HEK293 (cell line): ENCODE data around the gene CKB.
A peak's percentile ranks its signal among the peaks of the same experiment; 100 is the strongest.

Experiments used
- GLIS2 ChIP-seq: fragments of 450-650 bp; formaldehyde crosslinking; IDR thresholded peaks from 2 replicates; pipeline ENCODE4 v1.5.1; 2016; ENCODE audit warnings: missing biosample characterization, missing genetic modification characterization
- SCRT2 ChIP-seq: fragments of 450-650 bp; formaldehyde crosslinking; IDR thresholded peaks from 2 replicates; pipeline ENCODE4 v1.5.1; 2016; ENCODE audit warnings: missing biosample characterization, missing genetic modification characterization
- ZEB2 ChIP-seq: fragments of 450-650 bp; formaldehyde crosslinking; IDR thresholded peaks from 2 replicates; pipeline ENCODE4 v1.5.1; 2016; ENCODE audit warnings: missing biosample characterization, missing genetic modification characterization
- ZNF366 ChIP-seq: fragments of 450-650 bp; formaldehyde crosslinking; conservative IDR thresholded peaks from 2 replicates; pipeline ENCODE4 v1.5.1; 2016; ENCODE audit warnings: missing biosample characterization, missing genetic modification characterization
- ZNF394 ChIP-seq: fragments of 450-650 bp; formaldehyde crosslinking; IDR thresholded peaks from 2 replicates; pipeline ENCODE4 v1.5.1; 2016; ENCODE audit warnings: missing biosample characterization, missing genetic modification characterization, mild to moderate bottlenecking, moderate library complexity, borderline replicate concordance
- ZNF501 ChIP-seq: fragments of 450-650 bp; formaldehyde crosslinking; IDR thresholded peaks from 2 replicates; pipeline ENCODE4 v1.5.1; 2016; ENCODE audit warnings: missing biosample characterization, missing genetic modification characterization
- ZNF521 ChIP-seq: fragments of 450-650 bp; formaldehyde crosslinking; IDR thresholded peaks from 2 replicates; pipeline ENCODE4 v1.5.1; 2017; ENCODE audit warnings: missing biosample characterization, mild to moderate bottlenecking, missing genetic modification characterization
- ZNF596 ChIP-seq: fragments of 450-650 bp; IDR thresholded peaks from 2 replicates; pipeline ENCODE4 v1.5.0; 2018; ENCODE audit warnings: missing biosample characterization, mild to moderate bottlenecking, missing genetic modification characterization, moderate library complexity
- ZNF629 ChIP-seq: fragments of 450-650 bp; formaldehyde crosslinking; IDR thresholded peaks from 2 replicates; pipeline ENCODE4 v1.5.1; 2017; ENCODE audit warnings: missing biosample characterization, missing genetic modification characterization
- ZNF660 ChIP-seq: fragments of 450-650 bp; IDR thresholded peaks from 2 replicates; pipeline ENCODE4 v1.5.1; 2018; ENCODE audit warnings: missing biosample characterization, mild to moderate bottlenecking, missing genetic modification characterization
- ZSCAN30 ChIP-seq: fragments of 450-650 bp; IDR thresholded peaks from 2 replicates; pipeline ENCODE4 v1.5.1; 2018; ENCODE audit warnings: missing biosample characterization, mild to moderate bottlenecking, missing genetic modification characterization, moderate library complexity
- ZXDB ChIP-seq: fragments of 450-650 bp; formaldehyde crosslinking; IDR thresholded peaks from 2 replicates; pipeline ENCODE4 v1.5.1; 2016; ENCODE audit warnings: missing biosample characterization, missing genetic modification characterization
- TF ChIP-seq, protein P1 (sequence below): fragments of 450-650 bp; formaldehyde crosslinking; IDR thresholded peaks from 2 replicates; pipeline ENCODE4 v1.5.1; 2016; ENCODE audit warnings: missing biosample characterization, missing genetic modification characterization, borderline replicate concordance
- TF ChIP-seq, protein P2 (sequence below): fragments of 450-650 bp; formaldehyde crosslinking; IDR thresholded peaks from 2 replicates; pipeline ENCODE4 v1.5.1; 2017; ENCODE audit warnings: missing biosample characterization, missing genetic modification characterization
- TF ChIP-seq, protein P3 (sequence below): fragments of 450-650 bp; formaldehyde crosslinking; conservative IDR thresholded peaks from 2 replicates; pipeline ENCODE4 v1.5.1; 2016; ENCODE audit warnings: low read depth, missing biosample characterization, missing genetic modification characterization
- TF ChIP-seq, protein P4 (sequence below): fragments of 450-650 bp; formaldehyde crosslinking; IDR thresholded peaks from 2 replicates; pipeline ENCODE4 v1.5.1; 2017; ENCODE audit warnings: missing biosample characterization, missing genetic modification characterization
- TF ChIP-seq, protein P5 (sequence below): fragments of 450-650 bp; formaldehyde crosslinking; IDR thresholded peaks from 2 replicates; pipeline ENCODE4 v1.5.1; 2016; ENCODE audit warnings: missing biosample characterization, missing genetic modification characterization
- TF ChIP-seq, protein P6 (sequence below): fragments of 450-650 bp; formaldehyde crosslinking; IDR thresholded peaks from 2 replicates; pipeline ENCODE4 v1.5.1; 2016; ENCODE audit warnings: missing biosample characterization, missing genetic modification characterization
- TF ChIP-seq, protein P7 (sequence below): fragments of 450-650 bp; formaldehyde crosslinking; IDR thresholded peaks from 2 replicates; pipeline ENCODE4 v1.5.1; 2016; ENCODE audit warnings: missing biosample characterization, missing genetic modification characterization, borderline replicate concordance

Gene CKB

DNA sequence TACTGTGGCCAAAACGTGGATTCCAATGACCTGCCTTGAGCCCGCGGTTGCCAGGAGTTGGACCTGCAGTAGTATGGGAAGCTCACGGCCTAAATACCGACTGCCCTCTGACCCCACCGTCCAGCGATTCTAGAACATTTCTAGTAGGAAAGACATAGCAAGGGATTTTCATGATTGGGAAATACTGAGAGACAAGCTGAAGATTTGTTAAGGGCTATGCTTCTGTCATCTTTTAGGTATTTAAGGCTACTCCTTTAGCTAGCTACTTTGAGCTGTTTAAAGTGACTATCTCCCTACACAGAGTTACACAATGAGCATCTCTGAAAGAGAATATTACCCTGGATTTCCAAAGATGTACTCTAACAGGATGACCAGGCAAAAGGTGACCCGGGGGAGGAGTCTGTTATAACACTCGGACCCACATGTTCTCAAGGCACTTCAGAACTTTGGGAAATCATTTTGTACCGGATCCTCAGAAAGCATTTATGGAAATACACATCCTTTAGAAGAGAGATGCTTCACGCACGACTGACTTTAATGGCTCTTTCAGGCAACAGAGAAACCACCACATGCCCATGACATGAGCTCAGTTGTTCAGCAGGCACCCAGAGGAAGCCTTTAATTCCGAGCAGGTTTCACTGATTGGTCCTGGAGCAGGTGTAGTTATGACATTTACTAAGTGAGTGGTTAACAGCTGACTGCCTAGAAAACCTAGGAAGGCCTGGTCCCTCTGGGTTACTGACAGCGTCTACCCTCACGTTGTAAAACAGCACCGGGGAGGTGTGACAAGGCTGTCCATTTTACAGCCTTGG is 35.6 kb upstream of the CKB start (continued):
- TF ChIP-seq, protein P1, sequence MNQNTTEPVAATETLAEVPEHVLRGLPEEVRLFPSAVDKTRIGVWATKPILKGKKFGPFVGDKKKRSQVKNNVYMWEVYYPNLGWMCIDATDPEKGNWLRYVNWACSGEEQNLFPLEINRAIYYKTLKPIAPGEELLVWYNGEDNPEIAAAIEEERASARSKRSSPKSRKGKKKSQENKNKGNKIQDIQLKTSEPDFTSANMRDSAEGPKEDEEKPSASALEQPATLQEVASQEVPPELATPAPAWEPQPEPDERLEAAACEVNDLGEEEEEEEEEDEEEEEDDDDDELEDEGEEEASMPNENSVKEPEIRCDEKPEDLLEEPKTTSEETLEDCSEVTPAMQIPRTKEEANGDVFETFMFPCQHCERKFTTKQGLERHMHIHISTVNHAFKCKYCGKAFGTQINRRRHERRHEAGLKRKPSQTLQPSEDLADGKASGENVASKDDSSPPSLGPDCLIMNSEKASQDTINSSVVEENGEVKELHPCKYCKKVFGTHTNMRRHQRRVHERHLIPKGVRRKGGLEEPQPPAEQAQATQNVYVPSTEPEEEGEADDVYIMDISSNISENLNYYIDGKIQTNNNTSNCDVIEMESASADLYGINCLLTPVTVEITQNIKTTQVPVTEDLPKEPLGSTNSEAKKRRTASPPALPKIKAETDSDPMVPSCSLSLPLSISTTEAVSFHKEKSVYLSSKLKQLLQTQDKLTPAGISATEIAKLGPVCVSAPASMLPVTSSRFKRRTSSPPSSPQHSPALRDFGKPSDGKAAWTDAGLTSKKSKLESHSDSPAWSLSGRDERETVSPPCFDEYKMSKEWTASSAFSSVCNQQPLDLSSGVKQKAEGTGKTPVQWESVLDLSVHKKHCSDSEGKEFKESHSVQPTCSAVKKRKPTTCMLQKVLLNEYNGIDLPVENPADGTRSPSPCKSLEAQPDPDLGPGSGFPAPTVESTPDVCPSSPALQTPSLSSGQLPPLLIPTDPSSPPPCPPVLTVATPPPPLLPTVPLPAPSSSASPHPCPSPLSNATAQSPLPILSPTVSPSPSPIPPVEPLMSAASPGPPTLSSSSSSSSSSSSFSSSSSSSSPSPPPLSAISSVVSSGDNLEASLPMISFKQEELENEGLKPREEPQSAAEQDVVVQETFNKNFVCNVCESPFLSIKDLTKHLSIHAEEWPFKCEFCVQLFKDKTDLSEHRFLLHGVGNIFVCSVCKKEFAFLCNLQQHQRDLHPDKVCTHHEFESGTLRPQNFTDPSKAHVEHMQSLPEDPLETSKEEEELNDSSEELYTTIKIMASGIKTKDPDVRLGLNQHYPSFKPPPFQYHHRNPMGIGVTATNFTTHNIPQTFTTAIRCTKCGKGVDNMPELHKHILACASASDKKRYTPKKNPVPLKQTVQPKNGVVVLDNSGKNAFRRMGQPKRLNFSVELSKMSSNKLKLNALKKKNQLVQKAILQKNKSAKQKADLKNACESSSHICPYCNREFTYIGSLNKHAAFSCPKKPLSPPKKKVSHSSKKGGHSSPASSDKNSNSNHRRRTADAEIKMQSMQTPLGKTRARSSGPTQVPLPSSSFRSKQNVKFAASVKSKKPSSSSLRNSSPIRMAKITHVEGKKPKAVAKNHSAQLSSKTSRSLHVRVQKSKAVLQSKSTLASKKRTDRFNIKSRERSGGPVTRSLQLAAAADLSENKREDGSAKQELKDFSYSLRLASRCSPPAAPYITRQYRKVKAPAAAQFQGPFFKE (tag by site-specific recombination) = no peak
- TF ChIP-seq SCRT2 (tag by site-specific recombination) = peak; percentile 62
- peak; percentile 85 for TF ChIP-seq ZNF660 (tag by site-specific recombination)
- TF ChIP-seq, protein P2, sequence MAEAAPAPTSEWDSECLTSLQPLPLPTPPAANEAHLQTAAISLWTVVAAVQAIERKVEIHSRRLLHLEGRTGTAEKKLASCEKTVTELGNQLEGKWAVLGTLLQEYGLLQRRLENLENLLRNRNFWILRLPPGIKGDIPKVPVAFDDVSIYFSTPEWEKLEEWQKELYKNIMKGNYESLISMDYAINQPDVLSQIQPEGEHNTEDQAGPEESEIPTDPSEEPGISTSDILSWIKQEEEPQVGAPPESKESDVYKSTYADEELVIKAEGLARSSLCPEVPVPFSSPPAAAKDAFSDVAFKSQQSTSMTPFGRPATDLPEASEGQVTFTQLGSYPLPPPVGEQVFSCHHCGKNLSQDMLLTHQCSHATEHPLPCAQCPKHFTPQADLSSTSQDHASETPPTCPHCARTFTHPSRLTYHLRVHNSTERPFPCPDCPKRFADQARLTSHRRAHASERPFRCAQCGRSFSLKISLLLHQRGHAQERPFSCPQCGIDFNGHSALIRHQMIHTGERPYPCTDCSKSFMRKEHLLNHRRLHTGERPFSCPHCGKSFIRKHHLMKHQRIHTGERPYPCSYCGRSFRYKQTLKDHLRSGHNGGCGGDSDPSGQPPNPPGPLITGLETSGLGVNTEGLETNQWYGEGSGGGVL = peak; percentile 44; the same call in 1 of the 2 replicates
- peak; percentile 94 for TF ChIP-seq ZNF629 (tag by site-specific recombination)
- TF ChIP-seq, protein P3, sequence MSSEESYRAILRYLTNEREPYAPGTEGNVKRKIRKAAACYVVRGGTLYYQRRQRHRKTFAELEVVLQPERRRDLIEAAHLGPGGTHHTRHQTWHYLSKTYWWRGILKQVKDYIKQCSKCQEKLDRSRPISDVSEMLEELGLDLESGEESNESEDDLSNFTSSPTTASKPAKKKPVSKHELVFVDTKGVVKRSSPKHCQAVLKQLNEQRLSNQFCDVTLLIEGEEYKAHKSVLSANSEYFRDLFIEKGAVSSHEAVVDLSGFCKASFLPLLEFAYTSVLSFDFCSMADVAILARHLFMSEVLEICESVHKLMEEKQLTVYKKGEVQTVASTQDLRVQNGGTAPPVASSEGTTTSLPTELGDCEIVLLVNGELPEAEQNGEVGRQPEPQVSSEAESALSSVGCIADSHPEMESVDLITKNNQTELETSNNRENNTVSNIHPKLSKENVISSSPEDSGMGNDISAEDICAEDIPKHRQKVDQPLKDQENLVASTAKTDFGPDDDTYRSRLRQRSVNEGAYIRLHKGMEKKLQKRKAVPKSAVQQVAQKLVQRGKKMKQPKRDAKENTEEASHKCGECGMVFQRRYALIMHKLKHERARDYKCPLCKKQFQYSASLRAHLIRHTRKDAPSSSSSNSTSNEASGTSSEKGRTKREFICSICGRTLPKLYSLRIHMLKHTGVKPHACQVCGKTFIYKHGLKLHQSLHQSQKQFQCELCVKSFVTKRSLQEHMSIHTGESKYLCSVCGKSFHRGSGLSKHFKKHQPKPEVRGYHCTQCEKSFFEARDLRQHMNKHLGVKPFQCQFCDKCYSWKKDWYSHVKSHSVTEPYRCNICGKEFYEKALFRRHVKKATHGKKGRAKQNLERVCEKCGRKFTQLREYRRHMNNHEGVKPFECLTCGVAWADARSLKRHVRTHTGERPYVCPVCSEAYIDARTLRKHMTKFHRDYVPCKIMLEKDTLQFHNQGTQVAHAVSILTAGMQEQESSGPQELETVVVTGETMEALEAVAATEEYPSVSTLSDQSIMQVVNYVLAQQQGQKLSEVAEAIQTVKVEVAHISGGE (tag by site-specific recombination) = no peak
- TF ChIP-seq, protein P4, sequence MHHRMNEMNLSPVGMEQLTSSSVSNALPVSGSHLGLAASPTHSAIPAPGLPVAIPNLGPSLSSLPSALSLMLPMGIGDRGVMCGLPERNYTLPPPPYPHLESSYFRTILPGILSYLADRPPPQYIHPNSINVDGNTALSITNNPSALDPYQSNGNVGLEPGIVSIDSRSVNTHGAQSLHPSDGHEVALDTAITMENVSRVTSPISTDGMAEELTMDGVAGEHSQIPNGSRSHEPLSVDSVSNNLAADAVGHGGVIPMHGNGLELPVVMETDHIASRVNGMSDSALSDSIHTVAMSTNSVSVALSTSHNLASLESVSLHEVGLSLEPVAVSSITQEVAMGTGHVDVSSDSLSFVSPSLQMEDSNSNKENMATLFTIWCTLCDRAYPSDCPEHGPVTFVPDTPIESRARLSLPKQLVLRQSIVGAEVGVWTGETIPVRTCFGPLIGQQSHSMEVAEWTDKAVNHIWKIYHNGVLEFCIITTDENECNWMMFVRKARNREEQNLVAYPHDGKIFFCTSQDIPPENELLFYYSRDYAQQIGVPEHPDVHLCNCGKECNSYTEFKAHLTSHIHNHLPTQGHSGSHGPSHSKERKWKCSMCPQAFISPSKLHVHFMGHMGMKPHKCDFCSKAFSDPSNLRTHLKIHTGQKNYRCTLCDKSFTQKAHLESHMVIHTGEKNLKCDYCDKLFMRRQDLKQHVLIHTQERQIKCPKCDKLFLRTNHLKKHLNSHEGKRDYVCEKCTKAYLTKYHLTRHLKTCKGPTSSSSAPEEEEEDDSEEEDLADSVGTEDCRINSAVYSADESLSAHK (tag by site-specific recombination) = peak; percentile 96
- peak; percentile 57; the same call in 1 of the 2 replicates for TF ChIP-seq ZSCAN30 (tag by site-specific recombination)
- TF ChIP-seq ZNF366 (tag by site-specific recombination) = peak; percentile 98
- TF ChIP-seq, protein P5, sequence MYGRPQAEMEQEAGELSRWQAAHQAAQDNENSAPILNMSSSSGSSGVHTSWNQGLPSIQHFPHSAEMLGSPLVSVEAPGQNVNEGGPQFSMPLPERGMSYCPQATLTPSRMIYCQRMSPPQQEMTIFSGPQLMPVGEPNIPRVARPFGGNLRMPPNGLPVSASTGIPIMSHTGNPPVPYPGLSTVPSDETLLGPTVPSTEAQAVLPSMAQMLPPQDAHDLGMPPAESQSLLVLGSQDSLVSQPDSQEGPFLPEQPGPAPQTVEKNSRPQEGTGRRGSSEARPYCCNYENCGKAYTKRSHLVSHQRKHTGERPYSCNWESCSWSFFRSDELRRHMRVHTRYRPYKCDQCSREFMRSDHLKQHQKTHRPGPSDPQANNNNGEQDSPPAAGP (tag by site-specific recombination) = 0 out of 2 replicates have a peak, but pooled peaks have one; percentile 61
- no peak; the same call in 1 of the 2 replicates for TF ChIP-seq GLIS2 (tag by site-specific recombination)
- peak; percentile 82 for TF ChIP-seq ZXDB
- peak; percentile 88 for TF ChIP-seq ZEB2 (tag by site-specific recombination)
- TF ChIP-seq ZNF596 (tag by site-specific recombination) = peak; percentile 21; the same call in 1 of the 2 replicates
- TF ChIP-seq, protein P6, sequence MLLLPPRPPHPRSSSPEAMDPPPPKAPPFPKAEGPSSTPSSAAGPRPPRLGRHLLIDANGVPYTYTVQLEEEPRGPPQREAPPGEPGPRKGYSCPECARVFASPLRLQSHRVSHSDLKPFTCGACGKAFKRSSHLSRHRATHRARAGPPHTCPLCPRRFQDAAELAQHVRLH (tag by site-specific recombination) = peak; percentile 69; the same call in 1 of the 2 replicates
- no peak for TF ChIP-seq ZNF521 (tag by site-specific recombination)
- TF ChIP-seq, protein P7, sequence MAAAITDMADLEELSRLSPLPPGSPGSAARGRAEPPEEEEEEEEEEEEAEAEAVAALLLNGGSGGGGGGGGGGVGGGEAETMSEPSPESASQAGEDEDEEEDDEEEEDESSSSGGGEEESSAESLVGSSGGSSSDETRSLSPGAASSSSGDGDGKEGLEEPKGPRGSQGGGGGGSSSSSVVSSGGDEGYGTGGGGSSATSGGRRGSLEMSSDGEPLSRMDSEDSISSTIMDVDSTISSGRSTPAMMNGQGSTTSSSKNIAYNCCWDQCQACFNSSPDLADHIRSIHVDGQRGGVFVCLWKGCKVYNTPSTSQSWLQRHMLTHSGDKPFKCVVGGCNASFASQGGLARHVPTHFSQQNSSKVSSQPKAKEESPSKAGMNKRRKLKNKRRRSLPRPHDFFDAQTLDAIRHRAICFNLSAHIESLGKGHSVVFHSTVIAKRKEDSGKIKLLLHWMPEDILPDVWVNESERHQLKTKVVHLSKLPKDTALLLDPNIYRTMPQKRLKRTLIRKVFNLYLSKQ (tag by site-specific recombination) = no peak
- peak; percentile 96 for TF ChIP-seq ZNF394 (tag by site-specific recombination)
- no peak for TF ChIP-seq ZNF501
